ENCODE results near the gene GCN1.
A peak's percentile ranks its signal among the peaks of the same experiment; 100 is the strongest.

GCN1 gene

DNA sequence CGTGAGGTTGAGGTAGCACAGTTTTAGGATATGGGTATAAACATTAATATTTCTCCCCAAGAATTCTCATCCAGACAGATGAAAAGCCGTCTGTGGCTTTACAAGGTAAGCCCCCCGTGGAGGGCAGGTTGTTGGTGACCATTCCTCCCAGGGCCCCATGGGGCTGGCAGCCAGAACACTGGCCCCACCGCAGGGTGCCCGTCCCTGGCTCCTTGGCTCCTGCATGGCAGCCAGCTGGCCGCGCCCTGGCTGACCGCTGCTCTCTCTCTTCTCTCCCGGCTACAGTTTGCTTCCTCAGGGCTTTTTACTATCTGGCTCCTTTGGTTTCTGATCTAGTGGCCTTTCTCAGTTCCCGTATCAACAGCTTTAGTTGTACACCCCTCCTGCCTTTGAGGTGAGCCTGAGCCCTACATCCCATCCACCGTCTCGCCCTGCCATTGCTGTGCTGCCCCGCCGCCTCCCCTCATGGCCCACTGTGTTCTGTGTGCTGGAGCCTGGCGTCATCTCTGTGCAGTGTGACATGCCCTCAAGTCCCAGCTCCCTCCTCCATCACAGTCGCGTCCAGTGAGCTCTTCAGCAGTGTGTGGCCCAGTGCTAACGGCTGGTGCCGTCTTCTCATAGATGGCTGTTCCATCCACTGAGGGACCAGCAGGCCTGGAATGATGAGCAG lies 103.8 kb downstream of the GCN1 start:
- ChIA-PET CTCF (no interaction called here), POLR2A (no interaction called here)
- no peak overlapping the region for H3K4me3 ChIP-seq (ENCODE audit: low read depth, low read length)
- no peak for DNase-seq (ENCODE audit: low read depth, low spot score)
- TF ChIP-seq, protein P1, sequence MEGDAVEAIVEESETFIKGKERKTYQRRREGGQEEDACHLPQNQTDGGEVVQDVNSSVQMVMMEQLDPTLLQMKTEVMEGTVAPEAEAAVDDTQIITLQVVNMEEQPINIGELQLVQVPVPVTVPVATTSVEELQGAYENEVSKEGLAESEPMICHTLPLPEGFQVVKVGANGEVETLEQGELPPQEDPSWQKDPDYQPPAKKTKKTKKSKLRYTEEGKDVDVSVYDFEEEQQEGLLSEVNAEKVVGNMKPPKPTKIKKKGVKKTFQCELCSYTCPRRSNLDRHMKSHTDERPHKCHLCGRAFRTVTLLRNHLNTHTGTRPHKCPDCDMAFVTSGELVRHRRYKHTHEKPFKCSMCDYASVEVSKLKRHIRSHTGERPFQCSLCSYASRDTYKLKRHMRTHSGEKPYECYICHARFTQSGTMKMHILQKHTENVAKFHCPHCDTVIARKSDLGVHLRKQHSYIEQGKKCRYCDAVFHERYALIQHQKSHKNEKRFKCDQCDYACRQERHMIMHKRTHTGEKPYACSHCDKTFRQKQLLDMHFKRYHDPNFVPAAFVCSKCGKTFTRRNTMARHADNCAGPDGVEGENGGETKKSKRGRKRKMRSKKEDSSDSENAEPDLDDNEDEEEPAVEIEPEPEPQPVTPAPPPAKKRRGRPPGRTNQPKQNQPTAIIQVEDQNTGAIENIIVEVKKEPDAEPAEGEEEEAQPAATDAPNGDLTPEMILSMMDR (IDR thresholded peaks at IDR 0.05; ENCODE audit: insufficient read depth, low read length, missing control alignments) = no peak

DNA sequence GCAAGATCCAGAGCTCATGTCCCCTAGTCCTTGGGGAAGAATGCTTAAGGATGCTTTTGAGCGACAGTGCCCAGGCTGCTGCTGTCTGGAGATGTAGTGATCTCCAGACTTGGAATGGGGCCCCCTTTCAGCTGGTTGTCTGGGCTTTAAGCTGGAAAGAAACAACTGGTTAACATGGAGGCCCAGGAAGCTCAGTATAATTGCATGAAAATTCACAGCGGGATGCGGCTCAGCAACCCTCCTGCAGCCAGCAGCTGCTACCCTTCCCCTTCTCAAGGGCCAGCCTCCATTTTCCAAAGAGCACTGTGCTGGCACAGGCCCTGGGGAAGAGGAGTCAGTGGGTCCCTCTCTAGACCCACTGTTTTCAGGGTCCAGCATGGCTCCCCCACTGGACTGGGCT lies 104.3 kb downstream of the GCN1 start:
- ChIA-PET POLR2A (no interaction called here), CTCF (no interaction called here)
- TF ChIP-seq, protein P1 (IDR thresholded peaks at IDR 0.05; ENCODE audit: insufficient read depth, low read length, missing control alignments) = no peak
- DNase-seq (ENCODE audit: low read depth, low spot score) = no peak
- no peak overlapping the region for H3K4me3 ChIP-seq (ENCODE audit: low read depth, low read length)

DNA sequence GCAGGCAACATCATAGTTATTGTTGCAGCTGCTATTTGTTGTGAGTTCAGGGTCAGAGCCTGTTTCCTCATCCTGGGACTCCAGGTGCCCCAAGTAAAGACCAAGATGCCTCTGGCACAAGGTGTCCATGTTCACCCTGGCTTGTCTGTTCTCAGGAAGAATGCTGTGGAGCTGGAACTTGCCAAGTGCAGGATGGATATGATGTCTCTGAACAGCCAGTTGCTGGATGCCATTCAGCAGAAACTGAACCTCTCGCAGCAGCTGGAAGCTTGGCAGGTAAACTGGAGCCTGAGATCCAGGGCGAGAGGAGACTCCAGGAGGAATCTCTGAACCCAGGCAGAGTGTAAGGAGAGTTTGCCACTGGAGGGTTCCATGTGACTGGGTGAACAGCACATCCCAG lies 104.7 kb downstream of the GCN1 start:
- TF ChIP-seq, protein P1 (IDR thresholded peaks at IDR 0.05; ENCODE audit: insufficient read depth, low read length, missing control alignments) = no peak
- CTCF ChIA-PET = no interaction called here
- H3K4me3 ChIP-seq (ENCODE audit: low read depth, low read length) = no peak overlapping the region
- DNase-seq (ENCODE audit: low read depth, low spot score) = no peak
- POLR2A ChIA-PET = no interaction called here

DNA sequence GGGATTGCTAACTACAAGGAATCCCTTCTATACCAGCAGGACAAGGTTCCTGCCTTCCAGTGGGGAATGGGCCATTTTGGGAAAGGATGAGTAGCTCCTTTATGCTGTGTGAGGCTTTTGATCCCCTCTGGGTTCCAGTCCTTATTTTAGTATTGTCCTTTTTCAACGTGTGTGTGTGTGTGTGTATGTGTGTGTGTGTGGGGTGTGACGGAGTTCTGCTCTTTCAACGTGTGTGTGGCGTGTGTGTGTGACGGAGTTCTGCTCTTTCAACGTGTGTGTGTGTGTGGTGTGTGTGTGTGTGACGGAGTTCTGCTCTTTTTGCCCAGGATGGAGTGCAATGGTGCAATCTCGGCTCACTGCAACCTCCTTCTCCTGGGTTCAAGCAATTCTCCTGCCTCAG lies 105.4 kb downstream of the GCN1 start:
- ChIA-PET CTCF (no interaction called here), POLR2A (no interaction called here)
- TF ChIP-seq, protein P1 (IDR thresholded peaks at IDR 0.05; ENCODE audit: insufficient read depth, low read length, missing control alignments) = no peak
- no peak for DNase-seq (ENCODE audit: low read depth, low spot score)
- no peak overlapping the region for H3K4me3 ChIP-seq (ENCODE audit: low read depth, low read length)

DNA sequence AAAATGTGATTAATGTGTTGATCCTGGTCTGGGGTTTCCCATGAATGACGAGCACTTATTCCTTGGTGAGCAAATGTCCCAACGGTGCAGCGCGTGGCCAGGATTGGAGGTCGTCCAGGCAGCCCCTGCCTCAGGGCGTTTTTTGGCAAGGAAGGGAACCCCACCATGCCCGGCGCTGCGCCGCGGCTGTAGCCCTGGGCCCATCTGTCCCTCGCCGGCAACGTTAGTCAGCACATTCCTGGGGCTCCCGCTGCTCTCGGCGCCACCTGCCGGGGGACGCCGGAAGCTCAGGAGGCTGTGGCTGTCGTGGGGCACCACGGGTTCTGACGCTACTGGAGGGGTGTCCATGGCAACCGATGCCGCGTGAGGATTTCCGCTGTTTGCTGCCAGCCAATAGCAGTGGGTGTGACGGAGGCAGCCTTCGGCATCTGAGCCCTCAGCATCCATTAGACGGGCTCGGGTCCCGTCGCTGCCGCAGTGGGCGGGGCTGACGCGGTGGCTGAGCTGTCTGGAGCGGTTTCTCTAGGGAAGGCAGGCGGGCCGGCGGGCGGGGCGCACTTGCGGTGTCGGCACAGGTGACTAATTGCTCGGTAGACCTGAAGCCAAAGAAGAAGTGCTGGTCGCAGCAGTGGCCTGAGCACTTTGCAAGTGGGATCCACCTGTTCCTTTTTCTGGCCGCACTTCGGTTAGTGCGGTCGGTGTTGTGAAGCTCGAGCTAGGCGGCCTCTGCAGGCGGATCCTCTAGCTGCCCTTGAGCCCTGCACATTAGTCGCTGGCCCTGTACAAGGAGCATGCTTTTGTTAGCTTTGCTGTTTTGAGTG lies 107.5 kb downstream of the GCN1 start:
- peak; percentile 86 for DNase-seq (ENCODE audit: low read depth, low spot score)
- H3K4me3 ChIP-seq (ENCODE audit: low read depth, low read length) = peak overlapping the region; percentile 60
- ChIA-PET CTCF (interaction anchor here (0.7 to 1.4 kb wide), 11 partner anchors 8 to 273 kb away, joined by 3 to 8 read pairs (median 5); no protein-coding TSS in a partner anchor), POLR2A (interaction anchor here (0.8 to 1.0 kb wide), 2 partner anchors 10 to 30 kb away, joined by 3 to 9 read pairs; partner anchors contain the start of gene RAB35)
- TF ChIP-seq, protein P1 (IDR thresholded peaks at IDR 0.05; ENCODE audit: insufficient read depth, low read length, missing control alignments) = peak; percentile 100

DNA sequence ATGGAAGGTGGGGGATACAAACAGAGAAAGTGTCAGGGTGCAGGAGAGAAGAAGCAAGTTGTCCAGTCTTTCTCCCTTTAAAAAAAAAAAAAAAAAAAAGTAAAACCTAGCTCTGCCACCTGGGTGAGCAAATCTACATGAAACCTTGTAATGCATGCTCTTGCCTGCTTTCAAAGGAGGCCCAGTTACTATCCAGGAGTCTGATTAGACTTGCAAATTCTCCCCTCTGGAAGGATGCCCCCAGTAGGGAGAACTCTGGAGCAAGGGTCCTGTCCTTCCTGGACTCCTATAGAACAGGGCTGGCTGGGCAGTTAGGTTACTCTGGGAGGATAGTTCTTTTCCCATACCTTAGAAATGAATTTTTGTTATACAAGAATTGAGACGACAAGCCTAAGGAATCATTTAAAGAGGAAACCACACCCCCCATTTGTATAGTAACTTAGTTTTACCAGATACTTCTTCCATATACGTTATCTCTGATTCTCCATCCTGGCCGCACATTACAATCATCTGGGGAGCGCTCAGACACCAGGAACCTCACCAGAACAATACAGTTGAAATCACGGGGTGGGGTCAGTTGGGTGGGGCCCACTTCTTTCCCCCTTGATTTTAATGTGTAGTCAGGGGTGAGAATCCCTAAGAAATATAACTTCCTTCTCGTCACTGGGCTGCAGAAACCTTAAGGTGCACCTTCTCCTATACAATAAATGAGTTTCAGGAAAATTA lies 108.4 kb downstream of the GCN1 start:
- no peak overlapping the region for H3K4me3 ChIP-seq (ENCODE audit: low read depth, low read length)
- POLR2A ChIA-PET = no interaction called here
- CTCF ChIA-PET = interaction anchor here (0.7 to 1.4 kb wide), 3 partner anchors 11 to 29 kb away, joined by 3 to 6 read pairs (median 3); no protein-coding TSS in a partner anchor
- TF ChIP-seq, protein P1 (IDR thresholded peaks at IDR 0.05; ENCODE audit: insufficient read depth, low read length, missing control alignments) = no peak
- no peak for DNase-seq (ENCODE audit: low read depth, low spot score)
